Retinal pigment epithelial cell (primary cell): ENCODE measurements around the gene EEF1AKMT2.

Source experiments
- DNase-seq: peaks from one replicate; pipeline ENCODE4 v3.0.0-alpha.2; 2010; ENCODE audit warnings: low read depth
- H3K4me3 ChIP-seq: 2 replicates; pipeline ENCODE4 v1.5.1; 2011; ENCODE audit warnings: mild to moderate bottlenecking, low read length, control low read depth, moderate library complexity
- TF ChIP-seq, protein P1 (sequence below): conservative IDR thresholded peaks from 2 replicates; pipeline ENCODE4 v1.5.1; 2011; ENCODE audit warnings: low read depth, low read length, control low read depth, inconsistent platforms

Gene EEF1AKMT2

DNA sequence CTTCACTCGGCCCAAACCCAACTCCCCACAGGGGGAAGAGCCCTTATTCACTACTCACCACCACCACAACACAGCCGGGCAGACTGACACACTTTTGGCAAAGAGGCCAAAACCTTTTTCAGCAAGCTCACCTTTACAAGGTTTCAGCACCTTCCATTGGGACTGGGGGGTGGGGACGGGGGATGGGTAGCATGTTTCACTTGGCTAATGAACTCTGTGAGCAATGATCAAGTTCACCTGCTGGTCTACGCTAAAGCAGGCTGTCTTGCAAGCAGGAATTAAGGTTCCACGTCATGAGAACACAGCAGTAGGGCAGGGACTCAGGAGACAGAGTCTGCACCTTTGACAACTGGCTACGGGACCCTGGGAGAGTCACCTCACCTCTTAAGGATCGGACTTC, 54.5 kb downstream of the EEF1AKMT2 start:
- TF ChIP-seq, protein P1, sequence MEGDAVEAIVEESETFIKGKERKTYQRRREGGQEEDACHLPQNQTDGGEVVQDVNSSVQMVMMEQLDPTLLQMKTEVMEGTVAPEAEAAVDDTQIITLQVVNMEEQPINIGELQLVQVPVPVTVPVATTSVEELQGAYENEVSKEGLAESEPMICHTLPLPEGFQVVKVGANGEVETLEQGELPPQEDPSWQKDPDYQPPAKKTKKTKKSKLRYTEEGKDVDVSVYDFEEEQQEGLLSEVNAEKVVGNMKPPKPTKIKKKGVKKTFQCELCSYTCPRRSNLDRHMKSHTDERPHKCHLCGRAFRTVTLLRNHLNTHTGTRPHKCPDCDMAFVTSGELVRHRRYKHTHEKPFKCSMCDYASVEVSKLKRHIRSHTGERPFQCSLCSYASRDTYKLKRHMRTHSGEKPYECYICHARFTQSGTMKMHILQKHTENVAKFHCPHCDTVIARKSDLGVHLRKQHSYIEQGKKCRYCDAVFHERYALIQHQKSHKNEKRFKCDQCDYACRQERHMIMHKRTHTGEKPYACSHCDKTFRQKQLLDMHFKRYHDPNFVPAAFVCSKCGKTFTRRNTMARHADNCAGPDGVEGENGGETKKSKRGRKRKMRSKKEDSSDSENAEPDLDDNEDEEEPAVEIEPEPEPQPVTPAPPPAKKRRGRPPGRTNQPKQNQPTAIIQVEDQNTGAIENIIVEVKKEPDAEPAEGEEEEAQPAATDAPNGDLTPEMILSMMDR = no peak
- H3K4me3 ChIP-seq = no peak overlapping the region
- DNase-seq = no peak

DNA sequence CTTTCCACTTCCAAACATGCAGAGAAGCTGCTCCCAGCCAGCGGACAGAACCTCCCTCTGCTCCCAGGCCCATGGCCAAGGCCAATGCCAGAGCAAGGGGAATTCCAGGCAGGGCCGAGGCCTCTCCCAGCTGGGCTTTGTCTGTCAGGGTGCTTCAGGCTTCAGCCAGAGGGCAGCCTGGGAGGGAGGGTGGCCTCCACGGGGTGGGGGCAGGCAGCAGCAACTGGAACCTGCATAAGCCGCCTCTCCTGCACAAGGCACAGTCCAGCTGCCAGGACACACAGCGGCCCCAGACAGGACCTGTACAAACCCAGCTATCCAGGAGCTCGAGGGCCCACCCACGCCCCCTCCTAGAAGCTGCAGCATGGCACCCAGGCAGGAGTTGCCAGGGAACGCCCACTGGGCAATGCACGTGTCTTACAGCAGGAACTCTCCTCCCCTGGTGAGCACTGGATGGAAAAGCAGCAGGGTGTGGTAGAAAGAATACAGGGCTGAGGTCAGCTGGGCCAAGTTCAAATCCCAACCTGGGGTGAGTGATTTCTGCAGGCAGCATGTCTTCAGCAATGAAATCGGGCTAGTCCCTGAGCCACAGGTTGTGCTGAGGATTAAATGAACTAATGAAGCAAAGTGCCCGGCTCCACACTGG, 55.1 kb downstream of the EEF1AKMT2 start:
- H3K4me3 ChIP-seq = no peak overlapping the region
- TF ChIP-seq, protein P1 = no peak
- DNase-seq = no peak

DNA sequence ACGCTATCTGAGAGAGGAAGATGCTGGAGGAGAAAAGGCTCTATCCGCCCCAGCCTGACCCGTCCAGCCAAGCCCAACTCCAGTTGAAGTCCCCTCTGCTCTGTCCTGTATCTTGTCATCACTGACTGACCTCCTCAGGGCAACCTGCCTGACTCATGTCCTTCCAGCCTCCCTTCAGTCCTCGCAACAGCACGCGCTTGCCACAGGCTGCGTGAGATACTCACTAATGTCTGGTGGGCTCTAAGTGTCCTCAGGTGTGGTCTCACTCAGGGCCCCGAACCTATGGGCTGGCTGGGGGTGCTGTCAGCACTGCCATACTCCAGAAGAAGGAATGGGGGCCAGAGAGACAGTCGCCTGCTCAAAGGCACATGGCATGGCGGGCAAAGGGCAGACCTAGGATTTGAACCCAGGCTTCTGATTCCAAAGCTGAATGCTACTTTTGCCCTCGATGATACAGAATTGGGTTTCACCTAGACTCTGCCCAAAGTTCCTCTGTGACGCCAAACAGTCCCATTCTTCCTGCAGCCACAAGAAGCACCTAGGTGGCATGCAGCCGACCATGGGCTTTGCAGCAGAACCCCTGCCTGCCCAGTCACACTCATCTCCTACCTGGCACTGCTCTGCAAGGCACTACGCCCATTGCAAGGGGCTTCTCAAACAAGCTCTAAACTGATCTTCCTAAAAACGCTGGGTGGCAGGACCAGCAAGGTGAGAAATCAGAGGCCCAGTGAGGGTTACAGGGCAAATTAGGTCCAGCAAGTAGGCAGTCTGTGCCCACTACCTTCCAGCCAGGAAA, 56.0 kb downstream of the EEF1AKMT2 start:
- TF ChIP-seq, protein P1 = no peak
- DNase-seq = no peak
- no peak overlapping the region for H3K4me3 ChIP-seq

DNA sequence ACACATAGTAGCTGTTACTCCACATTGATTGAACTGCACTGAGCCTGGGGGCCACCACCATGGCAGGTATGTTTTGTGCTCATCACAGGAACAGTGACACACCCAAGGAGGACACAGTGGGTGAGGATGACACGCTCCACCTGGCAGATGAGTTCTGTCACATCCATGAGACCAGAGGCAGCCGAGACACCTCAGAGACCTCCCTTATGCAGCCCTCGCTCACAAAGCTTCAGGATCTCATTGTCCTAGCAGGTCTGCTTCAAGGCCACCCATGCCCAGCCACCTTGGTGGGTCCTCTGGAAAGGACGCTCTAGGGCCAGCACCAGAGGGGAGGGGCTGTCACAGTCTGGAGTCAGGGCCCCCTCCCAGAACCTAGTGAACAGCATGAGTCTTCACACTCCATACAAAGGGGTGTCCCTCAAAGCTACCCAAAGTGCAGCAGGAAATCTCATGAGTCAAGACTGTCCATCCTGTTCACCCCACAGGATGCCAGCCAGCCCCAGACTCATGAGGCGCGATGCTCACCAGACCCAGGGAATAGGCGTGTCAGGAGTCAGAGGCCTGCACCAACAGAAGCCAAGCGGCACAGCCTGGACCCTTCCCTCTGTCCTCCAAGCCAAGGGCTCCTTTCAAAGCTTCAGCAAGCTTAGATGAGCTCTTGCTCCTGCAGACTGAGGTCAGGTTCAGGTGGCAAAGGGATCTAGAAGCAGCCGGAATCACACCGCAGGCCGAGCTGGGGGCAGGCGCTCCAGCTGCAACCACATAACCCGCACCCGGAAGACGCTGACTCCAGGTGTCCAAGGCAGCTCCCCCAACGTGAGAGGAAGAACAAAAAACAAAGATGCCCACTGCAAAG, 57.1 kb downstream of the EEF1AKMT2 start:
- TF ChIP-seq, protein P1 = no peak
- no peak overlapping the region for H3K4me3 ChIP-seq
- DNase-seq = no peak

DNA sequence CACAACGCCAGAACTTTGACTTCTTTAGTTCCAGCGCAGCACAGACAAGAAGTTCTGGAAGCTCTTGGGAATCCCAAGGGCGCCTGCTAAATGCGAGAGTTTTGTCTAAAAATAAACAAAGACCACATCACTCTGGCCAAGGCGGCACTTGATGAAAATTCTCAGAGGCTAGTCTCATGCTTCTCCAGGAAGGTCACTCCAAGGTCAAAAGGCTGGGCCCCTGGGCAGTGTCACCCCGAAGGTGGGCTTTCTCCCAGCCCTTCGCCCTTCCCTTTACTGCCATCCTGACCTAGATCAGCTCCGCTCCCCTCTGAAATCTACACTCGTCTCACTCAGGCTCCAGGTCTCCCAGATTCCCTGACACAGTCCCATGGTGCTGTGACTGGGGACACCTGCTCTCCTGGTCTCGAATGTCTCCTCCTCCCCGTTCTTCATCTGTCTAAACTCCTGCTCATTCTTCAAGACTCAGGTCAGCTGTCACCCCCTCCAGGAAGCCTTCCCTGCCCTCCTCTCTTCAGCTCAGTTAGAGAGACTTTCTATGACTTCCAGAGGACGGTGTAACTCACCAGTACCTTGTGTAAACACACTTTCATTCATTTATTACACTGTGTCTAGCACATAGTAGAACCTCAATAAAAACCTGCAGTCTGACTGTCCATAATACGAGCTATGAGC, 58.0 kb downstream of the EEF1AKMT2 start:
- TF ChIP-seq, protein P1 = no peak
- no peak overlapping the region for H3K4me3 ChIP-seq
- no peak for DNase-seq

DNA sequence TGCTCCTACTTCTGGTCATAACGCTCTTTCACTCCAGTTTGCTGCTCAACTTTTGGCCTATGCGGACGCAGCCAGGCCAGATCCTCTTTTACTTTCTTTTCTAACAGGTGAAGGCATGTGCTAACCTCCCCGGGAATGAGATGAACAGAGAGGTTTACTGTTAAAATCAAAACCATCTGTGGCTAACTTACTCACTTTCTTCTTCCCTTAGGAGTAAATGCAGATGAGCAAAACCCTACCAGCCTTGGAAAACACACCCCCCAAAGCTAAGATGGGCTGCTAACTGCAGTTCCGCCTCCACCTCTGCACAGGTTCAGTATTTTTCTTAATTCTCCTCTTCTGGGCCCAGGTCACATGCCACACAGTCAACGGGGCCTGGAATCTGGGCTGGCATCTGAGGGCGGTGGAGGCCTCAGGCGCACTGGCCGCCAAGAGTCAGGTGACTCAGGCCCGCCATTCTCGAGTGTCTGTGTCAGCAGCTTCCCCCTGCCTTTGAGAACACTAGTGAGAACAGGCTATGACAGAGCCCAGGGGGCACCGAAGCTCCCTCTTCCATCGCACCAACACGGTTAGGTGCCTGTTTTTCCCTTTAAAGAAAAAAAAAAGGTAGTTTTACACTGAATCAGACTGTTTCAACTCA, 58.6 kb downstream of the EEF1AKMT2 start:
- H3K4me3 ChIP-seq = no peak overlapping the region
- TF ChIP-seq, protein P1 = no peak
- no peak for DNase-seq
